RWPE2 (cell line): ENCODE measurements around the gene LRRC8C.

Source experiments
- ATAC-seq: fragments of 200-7000 bp; cut with Tn5 transposase; 3 replicates; pipeline ENCODE4 v1.9.1; 2021; ENCODE audit warnings: low read depth
- DNase-seq: peaks from one replicate; pipeline ENCODE4 v3.0.0-alpha.2; 2020; ENCODE audit warnings: low spot score
- H3K27ac ChIP-seq: fragments of 450-650 bp; 2 replicates; pipeline ENCODE4 v1.5.1; 2017; ENCODE audit warnings: mild to moderate bottlenecking; ENCODE audit not compliant: poor library complexity, severe bottlenecking
- H3K27me3 ChIP-seq: fragments of 250-450 bp; sonication (Bioruptor Pico); 2 replicates; pipeline ENCODE4 v1.5.1; 2021; ENCODE audit warnings: mild to moderate bottlenecking, moderate library complexity; ENCODE audit not compliant: insufficient read depth, poor library complexity, severe bottlenecking
- H3K36me3 ChIP-seq: fragments of 250-450 bp; sonication (Bioruptor Pico); 2 replicates; pipeline ENCODE4 v1.5.1; 2020; ENCODE audit warnings: low read depth, mild to moderate bottlenecking, moderate library complexity
- H3K4me1 ChIP-seq: fragments of 250-450 bp; sonication (Bioruptor Pico); 2 replicates; pipeline ENCODE4 v1.5.1; 2021; ENCODE audit warnings: mild to moderate bottlenecking, moderate library complexity; ENCODE audit not compliant: insufficient read depth, poor library complexity, severe bottlenecking
- H3K4me3 ChIP-seq: fragments of 250-450 bp; sonication (Bioruptor Pico); 2 replicates; pipeline ENCODE4 v1.5.1; 2021; ENCODE audit warnings: mild to moderate bottlenecking, moderate library complexity; ENCODE audit not compliant: severe bottlenecking
- H3K9me3 ChIP-seq: fragments of 250-450 bp; sonication (Bioruptor Pico); 2 replicates; pipeline ENCODE4 v1.5.1; 2021; ENCODE audit warnings: mild to moderate bottlenecking, moderate library complexity; ENCODE audit not compliant: severe bottlenecking
- CTCF ChIP-seq: fragments of 450-650 bp; IDR thresholded peaks from one replicate; pipeline ENCODE4 v1.5.1; 2017; ENCODE audit warnings: mild to moderate bottlenecking, moderate library complexity; ENCODE audit not compliant: poor library complexity, severe bottlenecking

Gene LRRC8C

DNA sequence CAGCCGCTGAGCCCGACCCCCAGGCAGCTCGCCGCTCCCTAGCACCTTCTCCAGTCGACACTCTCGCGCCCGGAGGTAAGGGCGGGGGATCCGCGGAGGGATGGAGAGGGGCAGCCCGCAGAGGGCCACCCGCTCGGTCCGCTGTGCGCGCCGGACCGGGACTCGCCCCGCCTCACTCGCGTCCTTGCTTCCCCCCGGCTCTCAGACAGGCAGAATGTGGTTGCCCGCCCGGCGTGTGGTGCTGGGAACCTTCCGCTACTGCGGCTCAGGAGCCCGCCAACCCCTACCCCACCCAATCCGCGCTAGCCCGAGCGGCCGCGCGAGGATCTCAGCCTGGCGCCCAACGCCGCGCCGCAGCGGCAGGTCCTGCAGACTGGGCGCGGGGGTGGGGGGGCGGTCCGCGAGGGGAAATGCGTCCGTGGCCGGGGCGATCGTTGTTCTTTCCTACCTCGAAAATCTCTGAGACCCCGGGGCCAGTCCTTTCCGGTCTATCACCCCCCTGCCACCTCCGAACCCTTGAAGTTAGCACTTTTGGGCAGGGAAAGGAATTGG lies 404 bp downstream of the LRRC8C start:
- Histone ChIP-seq H3K9me3 (no peaks in the 10 kb centered on the region), H3K27me3 (no peaks in the 10 kb centered on the region), H3K27ac (peak overlapping the region; percentile 96), H3K36me3 (no peaks in the 10 kb centered on the region), H3K4me3 (peak overlapping the region; percentile 79), H3K4me1 (peaks cover 36% of the 10 kb centered on the region)
- DNase-seq (peak; percentile 69), ATAC-seq (peak; percentile 55)
- no peak for TF ChIP-seq CTCF

DNA sequence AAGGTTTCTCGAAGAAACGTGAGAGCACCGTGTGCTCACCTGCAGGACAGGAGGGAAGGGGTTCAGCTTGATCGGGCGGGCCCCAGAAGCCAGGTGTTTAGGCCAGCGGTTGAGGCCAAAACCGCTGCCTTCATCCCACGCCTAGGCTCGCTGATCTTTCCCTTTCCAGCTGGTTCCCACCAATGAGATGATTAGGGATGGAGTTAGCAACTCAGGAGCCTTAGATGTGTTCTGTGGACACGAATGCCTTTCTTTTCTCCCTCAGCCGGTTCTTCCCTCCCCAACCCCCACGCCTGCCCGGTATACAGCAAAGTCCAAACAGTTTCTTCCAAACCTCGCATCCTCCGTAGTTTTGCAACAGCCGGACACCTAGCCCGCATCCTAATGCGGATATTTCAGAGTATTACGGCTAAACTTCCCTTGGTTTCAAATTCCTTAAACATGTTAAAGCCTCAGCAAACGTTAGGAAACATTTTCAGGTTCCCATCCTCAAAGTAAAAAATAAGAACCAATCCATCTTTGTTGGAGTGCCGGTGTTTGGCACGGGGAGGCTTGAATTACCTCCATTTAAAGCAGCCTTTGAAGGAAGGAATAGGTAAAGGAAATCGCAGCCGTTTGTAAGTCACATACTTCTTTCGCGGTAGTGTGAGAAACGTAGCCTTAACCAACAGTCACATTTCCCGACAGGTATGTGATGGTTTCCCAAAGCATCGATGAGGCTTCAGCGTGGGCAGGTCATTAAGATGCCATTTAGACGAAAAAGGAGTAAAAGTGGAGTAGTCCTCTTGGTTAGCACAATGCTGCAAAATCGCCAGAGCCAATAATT lies 1.1 kb downstream of the LRRC8C start:
- Histone ChIP-seq H3K27ac (peak overlapping the region; percentile 96), H3K9me3 (no peaks in the 10 kb centered on the region), H3K27me3 (no peaks in the 10 kb centered on the region), H3K4me3 (peak overlapping the region; percentile 79), H3K4me1 (peaks cover 37% of the 10 kb centered on the region), H3K36me3 (no peaks in the 10 kb centered on the region)
- TF ChIP-seq CTCF: no peak
- peak; percentile 7; the same call in 2 of the 3 replicates for ATAC-seq
- no peak for DNase-seq

GRCh38 chr1:89635825-89636815 lies 3.2 kb downstream of the LRRC8C start:
- peak overlapping the region; percentile 96 for H3K27ac ChIP-seq
- no peaks in the 10 kb centered on the region for H3K27me3 ChIP-seq
- no peaks in the 10 kb centered on the region for H3K9me3 ChIP-seq
- TF ChIP-seq CTCF: no peak
- DNase-seq (no peak), ATAC-seq (peak; percentile 52)
- H3K4me3 ChIP-seq: no peak overlapping the region
- peaks cover 37% of the 10 kb centered on the region for H3K4me1 ChIP-seq
- peaks cover 3% of the 10 kb centered on the region; the same call in 1 of the 2 replicates for H3K36me3 ChIP-seq

- H3K4me3 ChIP-seq: no peak overlapping the region
- no peaks in the 10 kb centered on the region for H3K9me3 ChIP-seq
- ATAC-seq: no peak
- peaks cover 37% of the 10 kb centered on the region for H3K4me1 ChIP-seq
- no peak for DNase-seq
- peak overlapping the region; percentile 96 for H3K27ac ChIP-seq
- TF ChIP-seq CTCF: no peak
- H3K27me3 ChIP-seq: no peaks in the 10 kb centered on the region
- peaks cover 3% of the 10 kb centered on the region; the same call in 1 of the 2 replicates for H3K36me3 ChIP-seq
Measured at GRCh38 chr1:89637496-89637895, 4.6 kb downstream of the LRRC8C start.
